ENCODE data around the gene CDIPT. TPM values are rescaled to one million over a fixed set of nuclear protein-coding genes. Genes with fewer than 3 reads are reported as not detected.
"Not testable (repeated sequence)": the region's sequence is repeated elsewhere in the genome, so short reads cannot be mapped to it uniquely, and the experiment has no call there.

Gene CDIPT
- total and polyA plus RNA-seq, 10 of the 15 experiments (the other 5 are each of a cell fraction or from before 2014, with no cell fraction given) = 0.87 to 36.4 (median 27.1) TPM

DNA sequence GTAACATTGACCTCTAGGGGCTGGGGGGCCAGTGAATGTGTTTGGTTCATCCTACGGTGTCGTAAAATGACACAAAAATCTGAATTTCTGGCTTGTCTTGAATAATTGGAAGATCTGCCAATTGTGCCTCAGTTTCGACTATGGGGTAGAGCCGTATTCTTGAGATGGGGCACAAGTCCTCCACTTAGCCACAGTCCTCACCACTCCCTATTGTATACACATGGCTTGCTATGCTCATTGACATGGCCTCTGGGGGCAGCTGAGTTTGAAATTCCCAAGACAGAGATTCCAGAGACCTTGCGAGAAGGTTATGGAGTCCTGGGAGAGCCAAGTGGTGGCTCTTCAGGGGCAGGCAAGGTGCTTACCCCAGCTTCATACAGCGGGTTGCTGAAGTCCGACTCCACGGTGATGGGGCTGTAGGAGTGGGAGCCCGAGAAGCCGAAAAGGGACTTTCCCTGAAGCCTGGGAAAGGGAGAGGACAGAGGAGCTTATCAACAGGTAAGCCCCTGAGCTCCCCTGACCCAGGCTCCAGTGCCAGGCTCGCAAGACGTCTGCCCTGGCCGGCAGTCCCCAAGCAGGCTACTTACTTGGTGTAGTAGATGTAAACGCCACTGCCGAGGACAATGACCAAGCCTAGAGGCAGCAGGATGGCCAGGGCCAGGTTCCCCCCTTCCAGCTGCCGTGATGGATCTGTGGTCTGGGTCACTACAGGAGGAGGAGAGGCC lies 9.0 kb upstream of the CDIPT start:
- no peak for TF ChIP-seq PML (IDR thresholded peaks at IDR 0.05; ENCODE audit: low read length)
- no peak for TF ChIP-seq HDAC6 (IDR thresholded peaks at IDR 0.05; ENCODE audit: unreplicated experiment)
- TF ChIP-seq HCFC1 (IDR thresholded peaks at IDR 0.05; ENCODE audit: low read length) = no peak
- TF ChIP-seq MTA3 (IDR thresholded peaks at IDR 0.05; ENCODE audit: borderline replicate concordance, low read length) = no peak
- no peak for TF ChIP-seq CHD1 (IDR thresholded peaks at IDR 0.05; ENCODE audit: low read depth, low read length)
- TF ChIP-seq SPI1 (IDR thresholded peaks at IDR 0.05; ENCODE audit: borderline replicate concordance, insufficient read depth, low read depth, low read length) = no peak
- H3K27ac ChIP-seq (ENCODE audit: control insufficient read depth, insufficient read depth) = no peak overlapping the region
- RAD21 ChIA-PET (ENCODE audit: unreplicated experiment) = no interaction called here
- H3K79me2 ChIP-seq (ENCODE audit: control insufficient read depth, insufficient read depth, low read length) = no peaks in the 10 kb centered on the region
- H2AFZ ChIP-seq (ENCODE audit: control insufficient read depth, low read depth, low read length) = no peak overlapping the region
- no peak overlapping the region for H3K4me2 ChIP-seq (ENCODE audit: control insufficient read depth, insufficient read depth)
- no peak for FAIRE-seq
- 55% methylated on average over 16 of the region's 16 CpGs for WGBS (ENCODE audit: insufficient coverage, insufficient replicate concordance, low lambda C conversion rate, missing lambda C conversion rate)
- no peak overlapping the region for H3K4me3 ChIP-seq
- SMC1A ChIA-PET (ENCODE audit: uncharacterized antibody, unreplicated experiment) = no interaction called here
- no peaks in the 10 kb centered on the region for H3K9me3 ChIP-seq (replicated peaks; ENCODE audit: control insufficient read depth, insufficient read depth, low read length)
- peaks cover 2 to 4% of the 10 kb centered on the region in 2 experiments; a peak in 2 of 4 replicates for H3K27me3 ChIP-seq (replicated peaks in 1 of 2; ENCODE audit: control insufficient read depth in 2 of 2, insufficient read depth in 2 of 2, low read length in 1 of 2)
- no peak for ATAC-seq
- POLR2A ChIA-PET = no interaction called here
- no peak overlapping the region for H3K9ac ChIP-seq (ENCODE audit: control insufficient read depth, insufficient read depth, low read length)
- no peak for DNase-seq (ENCODE audit: low read depth, low spot score)
- no peaks in the 10 kb centered on the region for H3K36me3 ChIP-seq (ENCODE audit: control insufficient read depth in 2 of 2, insufficient read depth in 2 of 2, low read length in 1 of 2)
- in situ Hi-C loops (cut with MboI) (no loop called here), intact Hi-C loops (cut with micrococcal nuclease; ENCODE audit: unreplicated experiment) (no loop called here)
- BruUV-seq (replicated peaks) = no TSS peak
- H4K20me1 ChIP-seq (ENCODE audit: control insufficient read depth, insufficient read depth) = no peaks in the 10 kb centered on the region
- CTCF ChIA-PET = no interaction called here
- H3K4me1 ChIP-seq (ENCODE audit: control insufficient read depth, insufficient read depth, low read length) = no peaks in the 10 kb centered on the region

DNA sequence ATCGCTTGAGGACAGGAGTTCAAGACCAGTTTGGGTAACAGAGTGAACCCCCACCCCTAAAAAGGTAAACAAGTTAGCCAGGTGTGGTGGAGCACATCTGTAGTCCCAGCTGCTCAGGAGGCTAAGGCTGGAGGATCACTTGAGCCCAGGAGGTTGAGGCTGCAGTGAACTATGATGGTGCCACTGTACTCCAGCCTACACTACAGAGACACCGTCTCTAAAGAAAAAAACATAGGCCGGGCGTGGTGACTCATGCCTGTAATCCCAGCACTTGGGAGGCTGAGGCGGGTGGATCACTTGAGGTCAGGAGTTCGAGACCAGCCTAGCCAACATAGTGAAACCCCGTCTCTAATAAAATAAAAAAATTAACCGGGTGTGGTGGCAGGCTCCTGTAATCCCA lies 6.0 kb upstream of the CDIPT start:
- H3K9ac ChIP-seq (ENCODE audit: control insufficient read depth, insufficient read depth, low read length); H2AFZ ChIP-seq (ENCODE audit: control insufficient read depth, low read depth, low read length); H3K79me2 ChIP-seq (ENCODE audit: control insufficient read depth, insufficient read depth, low read length); H3K36me3 ChIP-seq (ENCODE audit: control insufficient read depth in 2 of 2, insufficient read depth in 2 of 2, low read length in 1 of 2); DNase-seq (ENCODE audit: low read depth, low spot score); H4K20me1 ChIP-seq (ENCODE audit: control insufficient read depth, insufficient read depth); POLR2A ChIA-PET; H3K9me3 ChIP-seq (replicated peaks; ENCODE audit: control insufficient read depth, insufficient read depth, low read length); BruUV-seq (replicated peaks); FAIRE-seq; H3K27ac ChIP-seq (ENCODE audit: control insufficient read depth, insufficient read depth); H3K4me3 ChIP-seq; in situ Hi-C loops (cut with MboI); H3K27me3 ChIP-seq (replicated peaks in 1 of 2; ENCODE audit: control insufficient read depth in 2 of 2, insufficient read depth in 2 of 2, low read length in 1 of 2); RAD21 ChIA-PET (ENCODE audit: unreplicated experiment); SMC1A ChIA-PET (ENCODE audit: uncharacterized antibody, unreplicated experiment); ATAC-seq; H3K4me1 ChIP-seq (ENCODE audit: control insufficient read depth, insufficient read depth, low read length); H3K4me2 ChIP-seq (ENCODE audit: control insufficient read depth, insufficient read depth): not testable (repeated sequence)
- whole genome bisulfite sequencing (ENCODE audit: insufficient coverage, insufficient replicate concordance, low lambda C conversion rate, missing lambda C conversion rate) = 48% methylated on average over 8 of the region's 8 CpGs
- CTCF ChIA-PET = interaction anchor here (0.9 to 1.4 kb wide), 2 partner anchors 21 to 164 kb away, joined by 4 to 5 read pairs; no protein-coding TSS in a partner anchor
- intact Hi-C loops (cut with micrococcal nuclease; ENCODE audit: unreplicated experiment) = loop anchor here (10.0 kb wide), 1 partner anchor 56 kb away; the partner anchor contains the start of gene KCTD13
